Mammary epithelial cell (primary cell): Measurements from ENCODE around the gene COMMD10.

Source experiments
- EZH2 ChIP-seq: IDR thresholded peaks from 2 replicates; pipeline ENCODE4 v1.6.1; 2012; ENCODE audit warnings: low read length, inconsistent platforms, borderline replicate concordance
- TF ChIP-seq, protein P1 (sequence below), 2 donors: IDR thresholded peaks in 1 of 2; conservative IDR thresholded peaks in 1 of 2; 2 replicates each; pipeline ENCODE4 v1.5.1; 2011 to 2012; ENCODE audit warnings: inconsistent platforms in 2 of 2, low read length in 2 of 2, mild to moderate bottlenecking in 2 of 2, control low read depth in 1 of 2, low read depth in 1 of 2; ENCODE audit not compliant: insufficient read depth in 1 of 2; ENCODE audit errors: extremely low read depth in 1 of 2

DNA sequence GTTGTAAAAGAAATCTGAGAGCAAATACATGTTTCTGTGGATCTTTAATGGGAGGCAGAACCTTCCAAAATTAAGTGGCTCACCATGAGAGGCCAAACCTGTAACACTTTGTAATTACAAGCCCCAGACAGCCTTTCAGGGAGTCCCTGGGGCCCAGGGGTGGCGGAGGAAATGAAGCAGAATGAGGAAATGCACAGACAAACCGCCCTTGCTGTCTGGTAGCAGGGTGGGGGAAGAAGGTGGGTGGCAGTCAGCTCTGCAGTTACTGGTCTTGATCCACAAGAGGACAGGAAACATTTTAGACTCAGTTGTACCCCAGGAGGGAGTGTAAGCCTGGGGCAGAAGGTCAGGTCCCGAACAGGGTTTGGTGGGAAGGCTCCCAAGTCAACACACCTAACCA, 46.0 kb upstream of the COMMD10 start:
- TF ChIP-seq, protein P1, sequence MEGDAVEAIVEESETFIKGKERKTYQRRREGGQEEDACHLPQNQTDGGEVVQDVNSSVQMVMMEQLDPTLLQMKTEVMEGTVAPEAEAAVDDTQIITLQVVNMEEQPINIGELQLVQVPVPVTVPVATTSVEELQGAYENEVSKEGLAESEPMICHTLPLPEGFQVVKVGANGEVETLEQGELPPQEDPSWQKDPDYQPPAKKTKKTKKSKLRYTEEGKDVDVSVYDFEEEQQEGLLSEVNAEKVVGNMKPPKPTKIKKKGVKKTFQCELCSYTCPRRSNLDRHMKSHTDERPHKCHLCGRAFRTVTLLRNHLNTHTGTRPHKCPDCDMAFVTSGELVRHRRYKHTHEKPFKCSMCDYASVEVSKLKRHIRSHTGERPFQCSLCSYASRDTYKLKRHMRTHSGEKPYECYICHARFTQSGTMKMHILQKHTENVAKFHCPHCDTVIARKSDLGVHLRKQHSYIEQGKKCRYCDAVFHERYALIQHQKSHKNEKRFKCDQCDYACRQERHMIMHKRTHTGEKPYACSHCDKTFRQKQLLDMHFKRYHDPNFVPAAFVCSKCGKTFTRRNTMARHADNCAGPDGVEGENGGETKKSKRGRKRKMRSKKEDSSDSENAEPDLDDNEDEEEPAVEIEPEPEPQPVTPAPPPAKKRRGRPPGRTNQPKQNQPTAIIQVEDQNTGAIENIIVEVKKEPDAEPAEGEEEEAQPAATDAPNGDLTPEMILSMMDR (conservative IDR thresholded peaks at IDR 0.05 in 1 of 2, IDR thresholded peaks at IDR 0.05 in 1 of 2; ENCODE audit: extremely low read depth in 1 of 2, insufficient read depth in 1 of 2, low read depth in 1 of 2, low read length in 2 of 2) = no peak
- no peak for TF ChIP-seq EZH2
